ENCODE measurements around the gene LSAMP. TPM values are rescaled to one million over a fixed set of nuclear protein-coding genes. Genes with fewer than 3 reads are reported as not detected.

LSAMP gene
- total RNA-seq, 1 donor from 2014 or later = 7.9 TPM

DNA sequence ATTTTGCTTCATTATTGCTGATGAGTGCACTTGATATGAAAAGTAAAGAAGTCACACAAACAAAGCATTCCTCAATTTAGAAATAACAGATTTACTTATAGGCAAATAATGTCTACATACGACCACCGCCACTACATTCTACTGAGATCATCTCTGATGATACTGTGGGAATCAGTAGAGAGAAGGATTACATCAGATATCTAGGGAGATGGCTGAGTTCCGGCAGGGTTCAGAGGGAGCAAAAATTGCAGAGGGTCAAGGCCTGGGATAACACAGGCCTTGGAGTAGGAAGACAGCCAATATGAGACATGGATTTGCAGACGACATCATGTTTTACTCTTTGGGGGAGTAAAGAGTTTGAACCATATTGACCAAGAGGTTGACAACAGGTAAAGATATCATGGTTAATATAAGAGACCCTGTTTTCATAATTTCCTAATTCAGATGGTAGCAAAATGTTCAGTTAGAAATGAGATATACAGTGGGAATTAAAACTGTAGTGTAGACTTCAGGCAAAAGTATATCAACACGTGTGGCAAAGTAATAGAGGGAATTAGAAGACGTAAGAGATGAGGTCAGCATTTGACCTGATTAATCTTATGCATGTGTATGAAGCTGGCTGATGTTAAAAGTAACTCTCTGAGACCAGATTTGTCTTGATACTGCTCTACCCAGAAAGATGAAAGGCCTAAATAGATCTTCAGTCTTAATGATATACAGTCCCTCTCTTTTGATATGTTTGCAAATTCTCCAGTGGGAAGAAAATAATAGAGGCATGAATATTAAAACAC, 15.6 kb downstream of the LSAMP start:
- no peak for DNase-seq

DNA sequence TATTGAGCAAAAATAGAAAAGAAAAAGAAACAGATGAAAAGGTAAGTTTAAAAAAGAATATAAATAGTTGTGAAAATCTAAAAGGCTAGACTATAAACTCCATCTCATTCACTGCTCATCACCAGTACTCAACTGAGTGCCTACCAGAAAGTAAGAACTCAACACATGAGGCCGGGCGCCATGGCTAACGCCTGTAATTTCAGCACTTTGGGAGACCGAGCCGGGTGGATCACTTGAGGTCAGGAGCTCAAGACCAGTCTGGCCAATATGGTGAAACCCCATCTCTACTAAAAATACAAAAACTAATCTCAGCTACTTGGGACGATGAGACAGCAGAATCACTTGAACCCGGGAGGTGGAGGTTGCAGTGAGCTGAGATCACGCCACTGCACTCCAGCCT, 19.3 kb downstream of the LSAMP start:
- no peak for DNase-seq

DNA sequence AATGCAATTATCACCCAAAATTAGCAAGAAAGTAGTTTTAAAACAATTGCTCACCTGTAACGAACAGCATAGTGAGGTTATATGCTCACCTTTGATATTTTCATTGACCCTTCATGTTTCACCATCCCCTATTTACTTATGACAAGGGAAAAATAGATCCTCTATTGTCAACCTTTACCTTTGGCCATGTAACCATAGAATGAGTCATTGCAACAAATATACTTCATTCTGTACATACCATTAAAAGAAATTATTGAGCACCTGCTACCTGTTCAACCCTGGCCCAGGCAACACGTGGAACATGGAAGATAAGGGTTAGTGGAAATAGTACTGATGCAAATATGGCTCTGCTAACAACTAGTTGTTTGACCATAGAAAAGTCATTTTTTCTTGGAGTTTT, 20.2 kb downstream of the LSAMP start:
- no peak for DNase-seq

DNA sequence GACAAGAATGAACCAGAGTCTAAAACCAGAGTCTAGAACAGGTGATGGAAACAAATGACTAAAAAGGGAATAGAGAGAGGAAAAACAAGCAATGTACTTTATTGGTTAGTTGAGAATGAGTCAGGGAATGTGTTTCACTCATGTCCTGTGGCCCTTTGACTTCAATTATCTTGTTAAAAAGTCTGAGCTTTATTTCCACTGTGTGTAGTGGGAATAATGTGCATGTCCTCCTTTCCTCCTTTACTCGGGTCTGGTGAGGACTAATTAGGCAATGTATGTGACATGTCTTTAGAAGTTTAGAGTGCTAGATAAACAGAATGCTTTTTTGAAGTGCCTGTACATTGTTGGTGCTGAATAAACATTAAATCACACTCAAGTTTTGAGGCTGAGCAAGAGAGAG, 21.3 kb downstream of the LSAMP start:
- no peak for DNase-seq

DNA sequence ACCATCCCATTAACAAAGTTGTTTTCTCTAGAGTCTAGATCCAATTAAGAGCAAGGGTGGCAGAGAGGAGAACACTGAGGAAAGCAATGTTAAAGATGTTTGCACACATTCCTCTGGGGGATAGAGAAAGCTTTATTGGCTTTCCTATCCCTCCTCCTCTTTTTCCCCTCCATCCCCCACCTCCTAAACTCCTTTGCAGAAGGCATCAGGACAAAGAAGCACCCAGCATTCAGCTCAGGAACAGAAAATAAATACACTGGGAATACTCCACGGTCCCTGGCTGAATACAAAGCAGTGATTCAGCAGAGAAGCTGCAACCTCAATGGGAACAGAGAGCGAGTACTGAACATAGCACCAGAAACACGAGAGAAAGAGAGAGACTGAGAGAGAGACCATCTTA, 21.9 kb downstream of the LSAMP start:
- DNase-seq = no peak

DNA sequence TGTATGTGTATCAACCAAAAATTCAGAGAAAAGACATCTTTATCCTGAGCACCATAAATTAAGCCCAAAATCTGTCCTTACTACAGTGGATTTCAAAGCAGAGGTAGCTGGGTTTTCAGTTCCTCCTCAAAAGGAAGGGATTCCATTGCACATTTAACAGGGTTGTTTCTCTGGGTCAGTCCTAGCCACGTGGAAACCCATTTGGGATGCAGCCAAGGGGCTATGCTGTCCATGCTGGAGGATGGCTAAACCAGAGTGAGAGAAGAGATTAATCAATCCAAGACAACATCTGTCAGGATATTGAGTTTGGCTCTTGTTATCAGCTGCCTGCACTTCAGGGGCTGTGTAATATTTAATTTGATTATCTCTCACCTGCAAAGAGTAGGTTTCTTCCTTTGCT, 28.1 kb downstream of the LSAMP start:
- DNase-seq = no peak

DNA sequence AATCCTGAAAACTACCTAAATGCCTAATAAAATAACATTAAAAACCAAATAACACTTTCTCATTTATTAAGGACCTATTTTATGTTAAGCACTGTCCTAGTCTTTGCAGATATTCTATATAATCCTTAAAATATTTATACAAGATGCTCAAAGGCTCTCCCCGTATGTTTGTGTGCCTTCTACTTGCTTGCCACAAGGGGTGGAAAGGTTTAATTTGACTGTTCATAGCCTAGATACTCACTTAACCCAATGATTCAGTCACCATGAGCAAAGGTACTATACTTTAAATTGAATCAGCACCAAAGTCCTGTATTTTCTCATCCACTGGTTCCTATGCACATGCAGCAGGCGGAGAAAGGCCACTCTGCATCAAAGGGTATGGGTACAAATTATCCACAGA, 32.0 kb downstream of the LSAMP start:
- DNase-seq = no peak

DNA sequence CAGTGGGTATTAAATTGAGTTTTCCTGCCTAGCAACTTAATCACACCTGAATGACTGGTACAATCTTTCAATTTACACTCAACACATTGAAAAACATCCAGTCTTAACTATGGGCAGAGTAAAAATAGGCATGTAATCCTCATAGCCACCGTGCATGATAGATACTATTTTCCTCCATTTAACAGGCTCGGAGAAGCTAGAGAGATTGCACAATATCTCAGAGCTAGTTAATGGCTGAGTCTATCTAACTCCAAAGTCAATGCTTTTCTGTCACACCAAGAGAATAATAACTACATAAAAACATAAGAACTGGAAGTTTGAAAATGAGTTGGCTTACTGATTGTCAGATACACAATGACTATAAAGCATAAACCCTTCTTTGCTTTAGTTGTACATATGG, 36.8 kb downstream of the LSAMP start:
- no peak for DNase-seq

DNA sequence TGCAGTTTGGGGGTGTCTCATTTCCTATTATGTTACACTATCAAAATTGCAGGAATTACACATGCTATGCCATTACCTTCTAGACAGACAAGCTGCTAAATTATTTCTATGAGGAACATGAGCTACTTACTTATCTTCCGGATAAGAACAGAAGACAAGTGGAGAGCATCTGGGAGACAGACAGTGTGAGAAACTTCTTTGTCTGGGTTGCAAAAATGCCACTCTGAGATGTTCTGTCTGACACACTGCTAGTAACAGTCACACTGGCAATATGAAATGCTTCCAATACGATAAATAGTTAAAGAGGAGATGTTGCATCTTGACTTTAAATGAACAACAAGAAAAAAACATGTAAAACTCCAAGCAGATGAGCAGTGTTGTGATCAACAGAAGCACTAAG, 40.1 kb downstream of the LSAMP start:
- DNase-seq = no peak

DNA sequence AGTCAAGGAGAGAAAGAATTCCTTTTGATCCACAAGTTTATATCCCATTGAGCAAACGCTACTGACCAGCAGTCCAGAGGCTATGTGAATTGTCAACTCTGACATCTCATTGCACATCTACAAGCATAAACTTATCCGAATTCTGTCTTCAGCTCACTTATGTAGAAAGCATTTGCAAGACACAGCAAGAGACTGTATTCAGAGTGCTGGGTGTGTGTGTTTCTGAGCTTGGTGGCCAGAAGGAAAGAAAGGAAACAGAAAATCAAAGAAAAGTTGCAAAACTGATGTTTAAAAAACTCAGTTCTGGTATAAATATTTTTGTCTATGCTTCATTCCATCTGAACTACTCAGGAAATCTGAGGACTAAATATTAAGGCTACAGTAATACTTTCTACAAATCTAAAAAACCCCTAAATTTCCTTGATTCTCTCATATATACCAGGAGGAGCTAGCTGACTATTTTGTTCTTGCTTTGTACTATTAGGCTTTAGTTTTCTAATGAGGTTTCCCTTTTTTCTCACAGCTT, 45.5 kb downstream of the LSAMP start:
- DNase-seq = no peak

DNA sequence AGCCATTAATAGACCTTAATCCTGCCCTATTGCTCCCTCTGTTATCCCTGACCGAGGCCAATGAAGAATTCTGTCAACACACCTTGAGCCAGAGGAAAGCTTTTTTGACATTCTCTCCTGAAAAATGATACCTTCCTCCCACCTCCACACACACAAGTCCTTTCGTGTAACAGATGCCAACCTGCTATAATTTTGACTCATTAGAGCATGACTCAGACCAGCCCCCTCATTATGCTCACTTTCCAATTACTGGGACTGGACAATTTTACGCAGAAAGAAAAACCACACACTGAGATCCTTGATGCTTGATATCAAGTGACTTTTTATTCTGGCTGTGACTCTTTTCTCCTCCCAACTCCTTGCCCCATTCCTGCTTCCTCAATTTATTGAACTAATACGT, 50.9 kb downstream of the LSAMP start:
- DNase-seq = no peak

DNA sequence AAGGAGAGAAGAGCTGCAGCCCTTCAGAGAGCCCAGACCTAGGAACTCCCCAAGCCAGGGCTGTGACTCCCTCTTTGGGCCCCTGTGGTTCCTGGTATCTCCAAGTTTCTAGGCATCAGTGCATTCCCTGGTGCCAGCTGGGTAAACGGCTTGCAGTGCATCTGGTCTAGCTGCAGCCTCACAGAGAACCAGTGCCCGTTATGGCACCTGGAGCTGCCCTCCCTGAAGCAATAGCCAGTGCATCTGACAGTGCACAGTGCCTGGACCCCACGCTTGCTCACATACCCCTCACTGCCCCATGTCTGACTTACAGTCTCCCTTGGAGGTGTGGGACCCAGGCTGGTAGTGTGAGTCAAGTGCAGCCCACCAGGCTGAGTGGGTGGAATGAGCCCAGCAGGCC, 52.1 kb downstream of the LSAMP start:
- DNase-seq = no peak

DNA sequence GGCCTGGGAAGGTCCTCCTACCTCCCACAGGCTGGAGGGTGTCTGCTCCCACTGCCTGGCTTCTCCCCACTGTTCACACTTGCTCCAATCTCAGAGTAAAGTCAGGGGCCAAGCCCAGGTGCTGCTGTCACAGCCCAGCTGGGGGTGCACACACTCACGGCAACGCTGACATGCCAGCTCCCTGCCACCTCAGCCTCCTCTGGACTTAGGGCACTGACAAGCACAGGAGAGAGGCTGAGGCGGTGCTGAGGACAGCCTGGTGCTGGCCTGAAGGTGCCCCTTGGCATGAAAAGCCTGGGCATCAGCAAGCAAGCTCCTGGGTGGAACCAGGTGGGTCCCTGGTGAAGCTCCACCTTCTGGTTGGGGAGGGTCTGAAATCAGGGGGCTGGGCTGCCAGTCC, 53.0 kb downstream of the LSAMP start:
- no peak for DNase-seq

DNA sequence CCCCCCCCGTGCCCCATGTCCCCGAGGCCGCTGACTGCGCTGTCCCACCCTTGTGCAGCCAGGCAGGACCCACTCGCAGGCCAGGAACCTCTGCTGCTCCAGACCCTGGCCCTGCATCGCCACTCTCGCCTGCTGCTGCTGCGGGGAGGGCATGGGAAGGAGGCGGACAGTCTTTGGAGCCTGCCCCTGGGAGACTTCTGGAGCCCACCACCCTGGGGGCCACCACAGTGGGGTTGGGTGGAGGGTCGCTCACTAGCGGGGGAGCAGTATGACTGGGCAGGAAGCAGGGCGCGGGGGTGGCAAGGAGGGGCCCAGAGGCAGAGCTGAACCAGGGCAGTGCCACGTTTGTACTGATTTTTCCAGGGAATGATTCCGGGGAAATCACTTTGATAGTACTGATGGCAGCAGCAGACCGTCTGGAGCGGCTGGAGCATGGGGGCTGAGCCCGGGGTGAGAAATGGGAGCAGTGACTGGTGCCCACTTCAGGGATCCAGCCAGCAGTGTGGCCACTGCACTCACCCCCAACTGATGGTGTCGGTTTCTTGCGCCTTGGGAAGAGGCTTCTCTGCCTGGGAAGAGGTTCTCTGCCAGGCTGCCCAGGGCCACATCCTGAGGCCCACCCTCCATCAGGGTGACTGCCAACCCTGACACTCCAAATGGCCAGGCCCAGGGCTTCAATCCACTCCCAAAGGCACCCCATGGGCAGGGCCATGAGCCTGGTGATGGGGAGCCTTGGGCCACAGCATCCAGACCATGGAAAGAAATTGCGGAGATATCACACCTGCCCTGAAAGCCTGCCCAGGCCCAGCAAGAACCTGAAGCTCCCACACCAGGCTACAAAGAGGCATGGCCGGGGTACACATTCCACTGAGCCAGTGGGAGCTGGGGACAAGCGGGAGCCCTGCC, 53.7 kb downstream of the LSAMP start:
- DNase-seq = no peak

DNA sequence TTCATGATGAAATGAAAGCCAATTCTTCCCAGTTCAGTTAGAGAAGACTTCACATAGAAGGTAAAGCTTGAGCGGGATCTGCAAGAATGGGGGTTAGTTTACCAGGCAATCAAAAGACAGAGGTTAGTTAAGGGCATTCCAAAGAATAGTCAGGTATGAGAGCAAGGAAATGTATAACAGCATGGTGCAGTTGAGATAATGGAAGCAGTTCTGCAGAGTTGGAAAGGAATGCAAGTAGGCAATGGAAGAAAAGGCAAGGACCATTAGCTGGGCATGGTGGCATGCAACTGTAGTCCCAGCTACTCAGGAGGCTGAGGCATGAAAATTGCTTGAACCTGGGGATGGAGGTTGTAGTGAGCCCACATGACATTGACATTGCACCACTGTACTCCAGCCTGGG, 55.0 kb downstream of the LSAMP start:
- no peak for DNase-seq

DNA sequence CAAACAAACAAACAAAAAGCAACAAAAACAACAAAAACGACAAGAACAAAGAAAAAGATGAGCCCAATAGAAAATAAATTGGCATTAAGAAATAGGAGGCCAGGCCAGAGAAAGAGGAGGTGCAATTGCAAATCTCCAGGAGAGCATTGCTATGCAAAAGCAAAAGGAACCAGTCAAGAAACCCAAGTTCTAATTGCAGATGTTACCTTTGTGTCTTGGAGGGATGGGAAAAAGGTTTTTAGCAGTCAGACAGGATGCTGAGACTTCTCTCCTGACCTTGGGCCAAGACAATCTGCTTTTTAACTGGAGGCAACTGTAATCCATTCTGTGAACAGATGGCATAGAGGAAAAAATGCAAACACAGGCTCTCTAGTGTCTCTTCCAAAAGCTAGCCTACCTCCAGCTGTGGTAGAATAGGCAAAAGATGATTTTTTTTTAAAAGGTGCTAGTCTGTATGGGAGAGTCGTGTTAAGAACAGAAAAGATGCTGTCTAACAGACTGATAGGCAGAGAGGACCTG, 56.4 kb downstream of the LSAMP start:
- DNase-seq = no peak

DNA sequence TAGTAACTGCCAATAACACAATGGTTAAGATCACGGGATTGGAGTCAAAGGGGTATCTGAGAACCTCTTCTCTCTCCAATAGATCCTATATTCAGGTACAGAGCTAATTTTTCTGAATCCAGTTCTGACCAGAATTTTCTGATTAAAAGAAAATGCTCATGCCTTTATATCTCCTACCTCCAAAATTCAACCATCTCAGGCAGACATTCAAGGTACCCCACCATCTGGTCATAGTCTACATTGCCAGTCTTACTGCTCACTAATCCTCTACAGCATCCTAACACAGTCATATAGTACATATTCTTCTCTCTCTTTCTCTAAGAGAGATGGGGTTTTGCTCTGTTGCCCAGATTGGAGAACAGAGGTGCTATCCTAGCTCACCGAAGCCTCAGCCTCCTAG, 59.1 kb downstream of the LSAMP start:
- DNase-seq = no peak

DNA sequence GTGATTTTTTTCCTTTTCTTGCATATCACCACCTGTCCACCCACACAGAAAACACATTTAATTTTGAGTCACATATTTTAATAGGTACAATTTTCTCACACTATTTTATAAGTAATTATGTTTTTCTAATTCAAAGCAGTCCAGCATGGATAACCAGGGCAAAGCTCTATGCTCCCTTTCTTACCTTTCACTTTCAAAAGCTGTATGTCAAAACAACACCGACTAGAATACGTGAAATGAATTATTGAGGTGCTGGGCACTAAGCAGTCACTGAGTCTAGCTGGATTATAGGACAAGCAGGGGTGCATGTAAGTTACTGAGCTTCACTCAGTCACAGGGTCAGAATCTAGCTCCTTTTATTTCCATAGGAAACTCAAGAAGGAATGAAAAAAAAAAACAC, 60.6 kb downstream of the LSAMP start:
- no peak for DNase-seq

DNA sequence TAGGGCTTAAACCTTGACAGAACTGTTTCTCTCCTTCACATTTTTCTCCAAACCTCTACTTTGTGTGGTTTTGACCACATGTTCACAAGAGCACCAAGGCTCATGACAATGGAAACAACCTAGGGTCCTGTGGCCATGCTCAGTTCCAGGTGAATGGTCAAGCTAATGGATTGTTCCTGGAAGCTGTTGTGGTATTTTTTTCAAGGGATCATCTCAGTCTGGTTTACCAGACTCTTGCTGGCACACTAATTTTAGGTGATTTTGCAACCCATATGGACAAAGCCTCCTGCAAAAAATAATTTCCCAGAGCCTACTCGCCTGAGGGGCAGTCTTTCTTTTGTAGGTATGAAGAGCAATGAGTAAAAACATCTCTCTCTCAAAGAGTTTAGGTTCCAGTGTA, 67.2 kb downstream of the LSAMP start:
- no peak for DNase-seq

DNA sequence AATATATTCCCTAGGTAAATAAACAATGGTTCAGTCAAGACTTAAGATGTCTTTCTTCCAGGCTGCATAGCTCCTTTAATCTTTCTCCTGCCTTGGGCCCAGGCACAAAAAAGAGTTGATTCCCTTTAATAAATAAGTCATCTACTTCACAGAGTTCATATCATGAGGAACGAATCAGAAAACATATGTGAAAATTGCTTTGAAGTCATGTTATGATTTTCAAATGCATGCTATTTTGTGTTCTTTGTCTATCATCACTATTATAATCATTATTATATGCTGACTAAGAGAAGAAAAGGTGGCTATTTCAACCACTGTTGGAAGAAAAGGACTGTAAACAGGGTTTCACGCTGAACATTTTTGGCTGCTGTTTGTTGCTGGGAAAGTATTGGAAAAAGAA, 70.4 kb downstream of the LSAMP start:
- peak; percentile 22 for DNase-seq

DNA sequence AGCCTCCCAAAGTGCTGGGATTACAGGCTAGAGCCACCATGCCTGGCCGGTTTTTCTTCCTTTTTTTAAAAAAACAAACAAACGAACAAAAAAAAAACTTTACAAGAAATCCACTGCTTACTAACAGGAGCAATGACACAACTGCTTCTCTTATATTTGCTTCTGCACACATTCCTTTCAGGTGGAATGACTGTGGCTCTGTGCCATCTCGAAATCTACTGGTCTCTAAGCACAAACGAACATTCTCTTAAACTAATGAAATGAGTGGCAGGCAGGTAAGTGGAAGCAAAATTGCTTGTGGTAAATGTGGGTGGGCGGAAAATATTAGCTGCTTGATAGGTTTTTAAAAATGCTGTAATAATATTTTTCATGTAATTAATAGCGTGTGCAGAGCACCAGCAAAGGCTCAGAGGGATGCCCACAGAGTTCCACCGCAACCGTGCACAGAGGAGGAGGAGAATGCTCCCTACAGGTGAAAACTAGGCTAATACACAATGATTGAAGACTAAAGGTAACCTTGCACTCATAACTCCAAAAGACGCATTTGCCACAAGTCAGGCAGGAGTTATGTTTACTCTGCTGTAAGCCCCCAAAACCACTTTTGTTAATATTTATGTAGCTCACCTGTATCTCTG, 77.4 kb downstream of the LSAMP start:
- DNase-seq = no peak

DNA sequence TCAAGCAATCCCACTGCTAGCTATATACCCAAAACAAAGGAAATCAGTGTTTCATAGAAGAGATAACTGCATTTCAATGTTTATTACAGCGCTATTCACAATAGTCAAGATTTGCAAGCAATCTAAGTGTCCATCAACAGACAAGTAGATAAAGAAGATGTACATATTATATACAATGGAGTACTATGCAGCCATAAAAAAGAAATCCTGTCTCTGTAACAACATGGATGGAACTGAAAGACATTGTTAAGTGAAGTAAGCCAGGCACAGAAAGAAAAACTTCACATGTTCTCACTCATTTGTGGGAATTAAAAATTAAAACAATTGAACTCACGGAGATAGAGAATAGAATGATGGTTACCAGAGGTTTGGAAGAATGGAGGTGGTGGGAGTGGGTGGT, 89.2 kb downstream of the LSAMP start:
- DNase-seq = no peak

DNA sequence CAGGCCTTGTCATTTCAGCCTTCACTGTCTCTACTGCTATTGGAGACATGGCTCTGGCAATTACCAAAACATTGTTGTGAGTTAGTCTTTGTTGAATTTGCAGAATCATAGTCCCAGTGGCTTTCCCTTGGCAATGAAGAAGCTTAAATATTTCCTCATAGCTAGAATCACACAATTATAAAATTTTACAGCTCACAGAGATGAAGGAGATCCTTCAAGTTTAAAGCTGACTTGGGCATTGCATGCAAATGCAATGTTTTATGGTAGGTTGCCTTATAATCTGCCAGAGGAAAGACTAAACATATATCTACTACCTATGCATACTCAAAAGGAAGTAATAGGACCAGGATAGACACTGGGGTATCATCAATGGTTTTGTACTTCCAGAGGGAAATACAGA, 90.9 kb downstream of the LSAMP start:
- DNase-seq = no peak

Measured in skin of body (tissue), 2 donors.